ENCODE results near the gene SLC34A2. TPM values are rescaled to one million over a fixed set of nuclear protein-coding genes. Genes with fewer than 3 reads are reported as not detected.

SLC34A2 gene
- total and polyA plus RNA-seq, 2 of the 8 experiments (the other 6 are each of a cell fraction or from before 2014, with no cell fraction given), result 2.2 to 2.9 TPM

- TF ChIP-seq SP4 (IDR thresholded peaks at IDR 0.05; ENCODE audit: low read length) (no peak), TBP (IDR thresholded peaks at IDR 0.05; ENCODE audit: low read depth, low read length) (no peak), PHF8 (conservative IDR thresholded peaks at IDR 0.05; ENCODE audit: low read depth, low read length) (no peak), YY1 (IDR thresholded peaks at IDR 0.05; ENCODE audit: low read depth, low read length) (no peak), RXRA (IDR thresholded peaks at IDR 0.05; ENCODE audit: insufficient read depth, low read depth, low read length) (no peak)
Measured at GRCh38 chr4:25650311-25650710, 5.3 kb upstream of the SLC34A2 start (continued).

Data from H1 (cell line).